GM21528 (cell line): ENCODE data around the gene ALDH18A1.
"Not testable (repeated sequence)": the region's sequence is repeated elsewhere in the genome, so short reads cannot be mapped to it uniquely, and the experiment has no call there.

ENCODE experiments used
- ATAC-seq: cut with Tn5 transposase; IDR thresholded peaks from one replicate; pipeline ENCODE4 v1.9.1; 2021; ENCODE audit warnings: mild to moderate bottlenecking, moderate library complexity; ENCODE audit not compliant: unreplicated experiment, low FRiP score

The ALDH18A1 gene

DNA sequence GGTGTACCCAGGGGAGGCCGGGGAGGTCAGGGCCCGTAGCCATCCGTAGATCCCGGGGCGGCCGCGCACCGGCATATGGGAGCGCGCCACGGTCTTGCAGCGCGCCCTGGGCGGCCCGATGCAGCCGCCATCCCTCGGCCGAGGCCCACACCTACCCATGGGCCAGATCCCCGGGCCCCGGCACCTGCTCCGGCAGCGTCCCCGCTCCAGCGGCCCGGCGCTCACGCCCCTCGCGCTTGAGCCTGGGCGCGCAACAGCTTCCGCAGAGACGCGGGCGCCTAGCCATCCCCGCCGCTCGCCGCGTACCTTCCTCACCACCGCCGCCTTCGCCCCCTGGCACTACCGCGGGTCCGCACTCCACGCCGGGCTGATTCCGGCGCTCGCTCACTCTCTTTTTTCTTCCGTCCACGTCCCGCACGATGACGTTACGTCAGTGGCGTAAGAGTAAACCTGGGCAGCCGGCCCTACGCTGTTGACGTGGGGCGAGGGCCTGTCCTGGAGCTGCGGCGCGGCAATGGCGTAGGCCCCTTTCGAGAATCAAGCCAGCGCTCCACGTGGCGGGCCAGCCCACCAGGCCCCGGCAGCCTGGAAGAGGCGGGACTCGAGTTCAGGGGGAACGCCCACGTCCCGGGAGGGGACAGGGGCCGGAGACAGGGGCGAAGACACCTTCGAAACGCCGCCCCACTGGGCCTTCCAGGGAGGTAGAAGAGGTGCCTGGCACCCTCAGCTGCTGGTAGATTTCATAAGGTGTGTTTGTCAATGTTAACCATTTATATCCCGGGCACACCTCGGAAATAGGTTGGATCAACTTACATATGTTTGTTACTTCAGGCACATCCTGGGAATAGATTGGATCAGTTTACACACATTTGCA lies at the start of gene ALDH18A1:
TSS of gene ALDH18A1 (minus strand) at position 421 of the 874 bp plus-strand sequence. CDS start 3,334 bp downstream, outside the sequence.
- peak; percentile 91 for ATAC-seq

DNA sequence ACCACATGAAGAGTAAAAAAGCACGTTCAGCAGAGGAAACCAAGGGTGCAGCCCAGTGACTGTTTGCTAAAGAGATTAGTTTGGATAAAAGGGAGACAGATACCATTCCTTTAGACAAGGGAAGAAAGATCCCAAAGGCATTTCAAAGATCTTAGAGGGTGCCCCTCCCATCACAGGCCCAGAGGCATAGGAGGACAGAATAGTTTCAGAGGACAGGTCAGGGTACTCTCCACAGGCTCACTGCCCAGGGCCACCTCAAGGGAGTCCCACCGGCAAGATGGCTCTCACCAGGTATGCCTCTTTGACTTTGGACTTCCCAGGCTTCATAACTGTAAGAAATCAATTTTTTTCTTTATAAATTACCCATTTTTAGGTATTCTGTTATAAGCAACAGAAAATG lies 41.9 kb upstream of the ALDH18A1 start:
- ATAC-seq, result no peak

DNA sequence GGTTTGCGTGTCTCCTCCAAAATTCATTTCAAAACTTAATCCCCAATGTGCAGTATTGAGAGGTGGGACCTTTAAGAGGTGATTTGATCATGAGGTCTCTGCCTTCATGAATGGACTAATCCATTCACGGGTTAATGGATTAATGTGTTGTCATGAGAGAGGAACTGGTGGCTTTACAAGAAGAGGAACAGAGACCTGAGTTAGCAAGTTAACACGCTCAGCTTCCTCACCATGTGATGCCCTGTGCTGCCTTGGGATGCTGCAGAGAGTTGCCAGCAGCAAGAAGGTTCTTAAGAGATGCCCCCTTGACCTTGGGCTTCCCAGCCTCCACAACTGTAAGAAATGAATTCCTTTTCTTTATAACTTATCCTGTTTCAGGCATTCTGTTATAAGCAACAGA lies 40.9 kb upstream of the ALDH18A1 start:
- no peak for ATAC-seq

DNA sequence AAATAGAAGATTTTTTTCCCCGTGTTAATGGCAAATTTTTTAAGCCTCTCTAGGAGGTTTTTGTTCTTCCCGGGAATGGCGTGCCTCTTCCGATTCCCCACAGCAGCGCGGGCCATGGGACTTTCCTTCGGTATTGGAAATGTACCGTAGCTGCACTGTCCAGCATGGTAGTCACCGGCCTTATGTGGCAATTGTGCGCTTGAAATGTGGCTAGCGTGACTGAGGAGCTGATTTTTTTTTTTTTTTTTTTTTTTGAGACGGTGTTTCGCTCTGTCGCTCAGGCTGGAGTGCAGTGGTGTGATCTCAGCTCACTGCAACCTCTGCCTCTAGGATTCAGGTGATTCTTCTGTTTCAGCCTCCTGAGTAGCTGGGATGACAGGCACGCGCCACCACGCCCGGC lies 38.2 kb upstream of the ALDH18A1 start:
- ATAC-seq, result no peak

DNA sequence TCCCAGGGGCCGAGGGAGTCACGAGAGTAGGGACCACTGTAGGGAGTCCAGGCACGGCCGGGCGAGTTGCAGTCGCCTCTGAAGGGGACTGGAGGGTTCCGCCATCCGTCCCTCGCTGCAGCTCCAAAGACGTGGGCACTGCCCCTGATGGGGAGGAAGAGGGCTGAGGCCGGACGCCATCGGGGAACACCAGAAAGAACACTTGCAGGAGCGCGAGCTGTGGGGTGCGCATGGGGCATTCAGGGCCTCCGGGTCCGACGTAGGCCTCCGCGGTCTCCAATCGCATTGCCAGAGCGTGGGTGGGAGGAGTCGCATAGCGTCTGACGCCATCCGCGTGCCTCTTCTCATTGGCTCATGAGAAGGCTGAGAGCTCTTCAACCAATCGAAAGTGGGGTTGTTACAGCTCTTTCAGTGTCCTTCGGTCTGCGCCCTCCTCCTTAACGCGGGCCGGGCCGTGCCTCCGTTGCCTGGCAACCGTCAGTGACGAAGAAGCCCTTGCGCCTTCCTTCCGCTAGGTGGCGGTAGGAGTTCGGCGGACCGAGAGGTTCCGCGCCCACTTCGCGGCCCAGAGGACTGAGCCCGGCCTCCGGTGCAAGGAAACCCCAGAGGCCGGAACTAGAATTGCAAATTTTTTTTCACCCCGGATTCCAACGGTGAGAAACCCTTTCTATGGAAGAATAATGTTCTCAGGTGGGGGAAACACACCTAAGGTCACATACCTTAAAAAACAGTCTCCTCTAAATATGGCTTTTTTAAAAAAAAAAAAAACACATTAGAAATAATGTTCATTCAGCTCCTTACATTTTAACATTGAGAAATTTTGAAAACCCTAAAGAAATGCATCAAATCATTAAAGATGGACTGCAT lies 37.4 kb upstream of the ALDH18A1 start, which contains the start of gene TCTN3:
TSS of gene TCTN3 (minus strand) at position 260 of the 867 bp plus-strand sequence. CDS start at position 232, 28 bp downstream.
- peak; percentile 99 for ATAC-seq

DNA sequence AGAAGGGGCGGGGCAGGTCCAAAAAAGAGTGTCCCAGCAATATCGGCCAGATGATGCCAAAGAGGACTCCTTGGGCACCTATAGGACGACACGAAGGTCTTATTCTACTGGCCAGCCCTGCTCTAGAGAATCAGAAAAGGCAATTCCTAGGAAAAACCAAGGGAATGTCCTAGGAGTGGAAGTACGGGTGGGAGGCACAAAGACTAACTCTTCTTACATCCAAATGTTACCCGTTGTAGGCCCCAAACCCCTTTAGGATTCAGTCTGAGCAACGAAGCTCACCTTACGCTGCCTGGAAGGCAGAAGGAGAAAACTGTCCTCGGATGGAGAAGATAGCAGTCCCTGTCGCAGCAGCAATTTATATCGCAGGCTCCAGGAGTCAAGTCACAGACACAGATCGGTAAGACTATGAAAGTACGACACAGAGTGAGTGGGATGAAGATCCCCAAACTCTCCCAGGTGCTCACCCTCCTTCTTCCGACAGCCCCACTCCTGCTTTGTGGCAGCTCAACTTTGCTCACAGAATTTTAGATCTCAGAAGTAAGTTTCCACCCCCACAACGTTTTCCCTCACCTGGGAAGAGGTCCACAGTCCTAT lies 36.7 kb upstream of the ALDH18A1 start:
- peak; percentile 2 for ATAC-seq

DNA sequence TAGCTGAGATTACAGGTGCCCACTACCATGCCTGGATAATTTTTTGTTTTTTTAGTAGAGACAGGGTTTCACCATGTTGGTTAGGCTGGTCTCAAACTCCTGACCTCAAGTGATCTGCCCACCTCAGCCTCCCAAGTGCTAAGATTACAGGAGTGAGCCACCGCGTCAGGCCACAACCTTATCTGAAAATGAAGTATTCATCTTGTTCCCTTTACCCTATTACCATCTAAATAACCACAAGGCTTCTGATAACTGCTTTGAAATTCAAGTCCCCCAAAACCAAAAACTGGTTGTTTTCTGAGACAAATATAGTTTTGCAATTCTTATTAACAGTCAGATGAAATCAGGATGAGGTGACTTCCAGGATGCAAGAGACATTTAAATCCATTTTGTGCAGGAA lies 34.8 kb upstream of the ALDH18A1 start:
- no peak for ATAC-seq

DNA sequence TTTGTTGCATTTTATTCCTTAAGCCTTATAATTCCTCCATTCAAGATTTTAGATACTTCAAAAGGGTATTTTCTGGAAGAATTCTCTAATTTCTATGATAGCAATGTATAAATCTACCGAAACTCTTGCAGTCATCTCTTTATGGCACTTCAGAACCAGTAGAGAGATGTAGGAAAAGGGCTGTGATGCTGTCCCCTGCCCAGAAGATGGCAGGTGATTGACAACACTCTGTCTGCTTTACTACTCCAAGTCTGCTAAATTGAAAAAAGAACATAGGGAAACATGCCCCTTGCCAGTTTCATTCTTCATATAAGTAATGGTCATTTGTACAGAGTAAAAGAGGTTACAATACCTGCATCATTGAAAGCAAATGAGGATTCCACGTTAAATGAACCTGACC lies 32.1 kb upstream of the ALDH18A1 start:
- no peak for ATAC-seq

DNA sequence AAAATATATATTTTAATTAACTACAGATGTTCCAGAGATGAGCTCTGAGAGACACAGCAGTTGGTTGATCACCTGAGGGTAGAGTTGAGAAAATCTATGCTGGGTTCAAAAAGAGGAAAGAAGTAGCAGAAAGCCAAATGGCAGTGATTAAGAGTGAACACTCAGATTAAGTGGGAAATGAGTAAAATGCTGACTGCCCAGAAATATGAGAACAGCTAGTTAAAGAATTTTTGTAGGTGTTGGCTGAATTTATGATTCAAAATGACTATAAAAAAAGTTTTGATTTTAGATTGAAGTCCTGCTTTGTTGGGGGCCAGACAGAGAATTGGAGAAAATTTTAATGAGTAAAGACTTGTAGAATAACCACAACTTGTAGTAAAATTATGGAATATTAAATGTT lies 27.5 kb upstream of the ALDH18A1 start:
- no peak for ATAC-seq

DNA sequence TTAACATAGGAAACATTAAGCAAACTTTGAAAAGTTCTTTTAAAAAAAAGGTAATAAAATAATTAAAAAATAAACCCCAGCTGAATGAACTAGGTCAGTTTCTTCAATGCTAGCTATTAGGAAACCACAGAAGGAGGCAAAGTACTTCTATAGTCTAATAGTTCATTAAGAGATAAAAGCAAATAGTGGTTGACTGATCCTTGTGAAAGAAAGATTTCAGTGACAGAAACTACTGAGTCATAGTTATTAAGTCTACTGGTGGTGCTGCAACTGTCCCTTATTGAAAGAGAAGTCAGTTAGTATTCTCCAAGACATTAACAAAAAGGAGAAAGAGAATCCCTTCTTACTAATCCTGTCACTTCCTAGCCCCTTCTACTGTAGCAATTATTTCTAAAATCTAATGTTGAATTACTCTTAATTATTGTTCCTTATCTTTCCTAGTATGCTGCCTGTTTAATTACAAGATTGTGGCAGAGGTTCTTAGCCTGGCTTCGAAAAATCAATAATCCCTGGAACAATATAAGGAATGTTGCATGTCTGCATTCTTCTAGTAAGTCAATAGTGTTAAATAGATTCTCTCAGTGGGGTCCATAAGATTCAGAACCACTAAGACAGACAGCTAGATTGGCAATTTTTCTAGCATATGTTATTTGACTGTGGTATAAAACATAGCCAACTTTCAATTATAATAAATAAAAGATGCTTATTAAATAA lies 19.0 kb upstream of the ALDH18A1 start:
- ATAC-seq, result no peak

DNA sequence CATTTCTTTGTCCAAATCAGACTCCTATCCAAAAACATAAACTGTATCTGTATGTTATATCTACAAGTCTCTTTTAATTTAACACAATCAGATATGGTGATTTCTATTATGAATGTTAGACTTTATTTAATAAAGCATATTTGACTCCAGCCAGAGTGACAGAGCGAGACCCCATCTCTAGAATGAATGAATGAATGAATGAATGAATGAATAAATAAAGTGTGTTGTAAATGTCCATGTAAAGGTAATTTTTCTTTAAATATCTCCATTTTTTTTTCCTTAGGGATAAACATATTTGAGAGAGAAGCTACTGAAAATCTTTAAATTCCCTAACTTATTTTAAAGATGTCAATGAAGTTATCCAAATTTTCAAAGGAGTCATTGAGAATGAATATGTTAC lies 18.1 kb upstream of the ALDH18A1 start:
- ATAC-seq, result no peak

DNA sequence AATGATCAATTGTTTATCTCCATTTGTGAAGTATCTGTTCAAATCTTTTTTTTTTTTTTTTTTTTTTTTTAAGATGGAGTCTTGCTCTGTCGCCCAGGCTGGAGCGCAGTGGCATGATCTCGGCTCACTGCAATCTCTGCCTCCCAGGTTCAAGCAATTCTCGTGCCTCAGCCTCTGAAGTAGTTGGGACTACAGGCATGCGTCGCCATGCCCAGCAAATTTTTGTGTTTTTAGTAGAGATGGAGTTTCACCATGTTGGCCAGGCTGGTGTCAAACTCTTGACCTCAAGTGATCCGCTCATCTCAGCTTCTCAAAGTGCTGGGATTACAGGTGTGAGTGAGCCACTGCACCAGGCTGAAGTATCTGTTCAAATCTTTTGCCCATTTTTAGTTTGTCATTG lies 16.1 kb upstream of the ALDH18A1 start:
- ATAC-seq, result not testable (repeated sequence)

DNA sequence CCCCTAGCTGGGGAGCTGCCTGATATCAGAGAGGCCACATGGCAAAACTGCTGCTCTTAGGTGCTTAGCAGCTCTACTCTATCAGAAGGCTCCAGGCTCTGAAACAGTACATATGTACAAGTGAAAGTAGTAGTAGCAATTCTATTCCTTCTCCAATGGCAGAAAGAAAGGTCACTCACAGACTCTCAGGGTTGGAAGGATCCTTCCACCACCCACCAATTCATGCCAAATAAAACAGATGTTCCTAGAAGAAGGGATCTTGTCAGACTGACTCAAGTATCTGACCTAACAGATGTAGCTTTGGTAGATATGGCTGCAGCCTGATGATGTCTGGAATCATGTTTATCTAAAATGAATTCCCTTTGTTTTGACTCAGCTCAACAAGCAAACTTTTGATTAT lies 8.0 kb upstream of the ALDH18A1 start:
- ATAC-seq, result no peak

DNA sequence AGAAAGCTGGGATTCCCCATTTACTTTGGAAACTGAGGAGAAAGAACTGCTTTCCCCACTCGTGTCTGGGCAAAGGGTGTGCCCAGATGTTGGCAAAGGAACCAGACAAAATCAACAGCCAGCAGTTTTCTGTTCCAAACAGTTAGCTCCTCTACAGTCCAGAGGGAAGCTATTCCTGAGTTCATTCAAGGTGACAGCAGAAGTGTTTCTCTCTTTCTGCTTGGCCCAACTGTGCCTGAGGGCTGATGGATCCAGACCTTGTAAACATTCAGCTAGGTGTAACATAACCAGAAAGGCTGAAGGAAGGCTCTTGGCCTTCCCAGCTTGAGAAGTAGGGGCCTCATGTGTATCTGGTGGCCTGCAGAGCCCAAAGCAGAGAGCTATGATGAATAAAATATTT lies 7.0 kb upstream of the ALDH18A1 start:
- no peak for ATAC-seq

DNA sequence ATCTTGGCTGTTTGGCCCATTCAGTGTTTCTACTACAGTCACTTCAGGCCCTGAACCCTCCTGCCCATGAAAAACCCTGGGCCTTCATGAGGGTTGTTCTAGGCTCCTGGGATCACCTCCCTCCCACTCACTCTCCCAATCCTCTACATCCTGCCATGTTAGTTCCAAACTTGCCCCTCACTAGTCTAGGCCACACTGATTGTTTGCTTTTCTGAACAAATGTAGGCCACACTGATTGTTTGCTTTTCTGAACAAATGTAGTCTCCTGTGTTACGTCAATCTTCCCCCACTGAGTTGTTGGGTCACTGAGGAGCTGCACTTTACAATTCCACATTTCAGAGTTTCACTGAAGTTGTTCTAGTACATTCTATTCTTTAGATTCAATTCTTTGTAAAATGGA lies 5.3 kb upstream of the ALDH18A1 start:
- ATAC-seq, result no peak

DNA sequence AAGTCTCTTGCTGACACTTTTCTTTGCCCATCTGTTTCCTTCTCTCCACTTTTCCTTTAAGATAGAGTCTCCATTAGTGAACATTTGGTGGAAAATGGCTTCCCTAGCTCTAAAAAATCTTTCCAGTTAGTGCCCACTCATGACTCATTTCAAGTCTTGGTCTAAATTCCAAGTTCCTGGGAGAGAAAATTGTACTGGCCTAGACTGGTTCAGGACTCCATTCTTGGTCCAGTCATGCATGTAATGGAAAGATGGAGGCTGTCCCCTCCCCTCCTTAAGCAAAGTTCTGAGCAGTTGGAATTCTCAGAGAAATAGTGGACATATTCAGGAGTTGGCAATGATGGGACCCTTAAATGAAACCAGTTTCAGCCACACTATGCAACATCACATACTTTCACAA lies 3.8 kb upstream of the ALDH18A1 start:
- no peak for ATAC-seq

DNA sequence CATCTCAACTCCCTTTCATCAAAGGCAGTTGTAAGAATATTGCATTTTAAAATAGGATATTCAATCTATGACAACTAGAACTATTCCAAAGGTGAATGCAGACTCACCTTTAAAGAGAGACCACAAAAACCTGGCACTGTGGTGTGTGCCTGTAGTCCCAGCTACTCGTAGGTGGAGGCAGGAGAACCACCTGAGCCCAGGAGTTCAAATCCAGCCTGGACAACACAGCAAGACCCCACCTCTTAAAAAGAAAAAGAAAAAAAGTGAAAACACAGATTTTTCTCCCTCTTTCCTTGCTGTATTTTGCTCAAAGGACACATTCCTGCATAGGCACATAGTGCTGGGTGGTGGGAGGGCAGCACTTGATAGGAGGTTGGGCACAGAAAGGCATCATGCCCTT lies 739 bp upstream of the ALDH18A1 start:
- no peak for ATAC-seq

DNA sequence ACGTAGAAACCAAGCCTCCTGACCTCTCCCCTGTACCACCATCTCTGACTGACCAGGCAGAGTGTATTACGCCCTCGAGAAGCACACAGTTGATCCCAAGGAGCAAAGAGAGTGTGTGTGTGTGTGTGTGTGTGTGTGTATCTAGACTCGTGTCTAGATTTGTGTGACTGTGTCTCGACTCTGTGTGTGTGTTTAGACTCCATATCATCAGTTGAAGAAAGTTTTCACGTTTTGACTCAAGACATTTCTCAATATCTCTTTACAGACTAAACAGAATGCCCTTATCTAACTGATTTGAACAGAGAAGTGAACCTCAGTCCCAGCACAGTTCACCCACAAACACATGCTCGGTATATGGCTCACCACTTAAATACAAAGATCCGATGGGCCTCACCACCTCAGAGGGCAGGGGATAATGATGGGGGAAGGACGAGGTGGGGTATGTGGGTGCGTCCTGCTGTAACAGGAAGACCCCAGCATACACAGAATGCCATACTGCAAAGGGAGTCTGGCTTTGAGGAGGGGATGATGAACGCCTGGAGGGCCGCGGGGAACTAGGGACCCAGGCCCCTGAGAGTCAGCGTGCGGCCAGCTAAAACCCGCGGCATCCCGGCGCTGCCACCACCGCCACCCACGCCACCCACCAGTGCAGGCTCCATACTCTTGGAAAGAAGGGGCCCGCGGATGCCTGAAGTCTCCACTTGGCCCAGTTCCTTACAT lies 780 bp downstream of the ALDH18A1 start:
- peak; percentile 13 for ATAC-seq

DNA sequence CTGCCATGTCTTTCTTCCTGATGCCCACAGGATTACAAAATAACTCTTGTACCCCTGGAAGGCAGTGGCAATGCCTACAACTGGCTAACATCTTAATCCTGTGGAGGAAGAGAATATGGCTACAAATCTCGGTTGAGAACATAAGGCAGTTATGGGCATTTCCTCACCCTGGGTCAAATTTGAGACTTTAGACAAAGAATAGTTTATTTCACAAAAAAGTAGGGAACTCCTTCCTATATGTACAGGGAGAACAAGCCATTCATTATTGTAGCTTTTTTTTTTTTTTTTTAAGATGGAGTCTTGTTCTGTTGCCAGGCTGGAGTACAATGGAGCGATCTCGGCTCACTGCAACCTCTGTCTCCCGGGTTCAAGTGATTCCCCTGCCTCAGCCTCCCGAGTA lies 2.6 kb downstream of the ALDH18A1 start:
- ATAC-seq, result no peak
